Activated T-cell treated with anti-CD3 and anti-CD28 coated beads, Interleukin-2, amount 50 U/mL, for 72 hours (primary cell): ENCODE results near the gene LYG2. TPM values are rescaled to one million over a fixed set of nuclear protein-coding genes. Genes with fewer than 3 reads are reported as not detected.
"Not testable (repeated sequence)": the region's sequence is repeated elsewhere in the genome, so short reads cannot be mapped to it uniquely, and the experiment has no call there.

Source experiments
- ATAC-seq, 2 donors: fragments of 150-1000 bp; cut with Tn5 transposase; replicated peaks in 1 of 2; 2 replicates each; pipeline ENCODE4 v1.10.0; 2021; ENCODE audit warnings: moderate library complexity in 2 of 2, mild to moderate bottlenecking in 1 of 2
- DNase-seq, 2 donors: peaks; one replicate each; pipeline ENCODE4 v3.0.0; 2021 to 2022; ENCODE audit warnings: mixed read lengths in 1 of 2
- H3K27ac Mint-ChIP-seq: one replicate; pipeline ENCODE4 v1.8.0; 2022; ENCODE audit warnings: mild to moderate bottlenecking, moderate library complexity, mixed read lengths
- H3K27me3 Mint-ChIP-seq: one replicate; pipeline ENCODE4 v1.8.0; 2022; ENCODE audit warnings: low read depth, mixed read lengths
- H3K36me3 Mint-ChIP-seq, 2 donors: one replicate each; pipeline ENCODE4 v1.8.0; 2022; ENCODE audit warnings: mixed read lengths in 2 of 2, mild to moderate bottlenecking in 1 of 2; ENCODE audit not compliant: insufficient read depth in 2 of 2
- H3K4me1 Mint-ChIP-seq: one replicate; pipeline ENCODE4 v1.8.0; 2022; ENCODE audit warnings: low read depth, mixed read lengths
- H3K4me3 Mint-ChIP-seq, 2 donors: one replicate each; pipeline ENCODE4 v1.8.0; 2022; ENCODE audit warnings: mild to moderate bottlenecking in 2 of 2, mixed read lengths in 2 of 2, moderate library complexity in 2 of 2
- H3K9me3 Mint-ChIP-seq, 2 donors: one replicate each; pipeline ENCODE4 v1.8.0; 2022; ENCODE audit warnings: mixed read lengths in 2 of 2
- total RNA-seq, 2 donors: library from RNA; stranded (reverse); gene quantifications; one replicate each; pipeline ENCODE4 v1.2.3, GENCODE V29; 2022

The LYG2 gene
- total RNA-seq, 2 donors from 2014 or later, result not detected

- Mint-ChIP-seq H3K4me3 (no peak overlapping the region), H3K36me3 (peaks cover 1 to 2% of the 10 kb centered on the region in 2 donors), H3K9me3 (peaks cover 0 to 2% of the 10 kb centered on the region in 2 donors), H3K27ac (no peak overlapping the region), H3K27me3 (no peaks in the 10 kb centered on the region), H3K4me1 (no peaks in the 10 kb centered on the region)
- ATAC-seq (no peak), DNase-seq (no peak)
Measured at GRCh38 chr2:99249951-99250350, 5.5 kb downstream of the LYG2 start.

- Mint-ChIP-seq H3K27ac (no peak overlapping the region), H3K4me1 (no peaks in the 10 kb centered on the region), H3K9me3 (no peaks in the 10 kb centered on the region), H3K36me3 (peaks cover 1 to 2% of the 10 kb centered on the region in 2 donors), H3K4me3 (no peak overlapping the region), H3K27me3 (no peaks in the 10 kb centered on the region)
- no peak for ATAC-seq
- DNase-seq, result no peak
Measured at GRCh38 chr2:99242151-99242550, 13.3 kb downstream of the LYG2 start.

GRCh38 chr2:99240431-99240830, 15.0 kb downstream of the LYG2 start:
- no peak overlapping the region for H3K4me3 Mint-ChIP-seq
- H3K4me1 Mint-ChIP-seq, result no peaks in the 10 kb centered on the region
- H3K27ac Mint-ChIP-seq, result no peak overlapping the region

DNA sequence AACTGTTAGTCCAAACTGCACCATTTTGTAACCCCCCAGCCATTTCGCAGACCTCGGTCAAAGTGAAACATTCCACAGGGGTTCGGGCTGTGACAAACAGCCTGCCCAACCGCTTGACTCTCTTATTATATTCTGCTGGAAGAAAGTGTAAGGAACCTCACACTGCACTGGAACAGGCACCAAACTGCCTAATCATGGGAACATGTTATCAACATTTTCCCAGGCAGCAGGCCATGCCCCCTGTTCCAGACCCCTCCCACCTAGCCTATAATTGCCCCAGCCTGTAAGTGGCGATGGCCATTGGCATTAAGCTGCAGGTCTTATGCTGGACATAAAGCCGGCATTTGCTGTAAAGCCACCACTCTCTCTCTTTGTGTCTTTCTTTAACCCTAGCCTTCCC, 16.9 kb downstream of the LYG2 start:
- H3K4me3 Mint-ChIP-seq, result no peak overlapping the region
- no peak overlapping the region for H3K27ac Mint-ChIP-seq
- ATAC-seq, result no peak

More at GRCh38 chr2:99240431-99240830, 15.0 kb downstream of the LYG2 start:
- no peak for DNase-seq
- no peaks in the 10 kb centered on the region for H3K36me3 Mint-ChIP-seq
- ATAC-seq, result no peak
- no peaks in the 10 kb centered on the region for H3K27me3 Mint-ChIP-seq
- no peaks in the 10 kb centered on the region for H3K9me3 Mint-ChIP-seq

DNA sequence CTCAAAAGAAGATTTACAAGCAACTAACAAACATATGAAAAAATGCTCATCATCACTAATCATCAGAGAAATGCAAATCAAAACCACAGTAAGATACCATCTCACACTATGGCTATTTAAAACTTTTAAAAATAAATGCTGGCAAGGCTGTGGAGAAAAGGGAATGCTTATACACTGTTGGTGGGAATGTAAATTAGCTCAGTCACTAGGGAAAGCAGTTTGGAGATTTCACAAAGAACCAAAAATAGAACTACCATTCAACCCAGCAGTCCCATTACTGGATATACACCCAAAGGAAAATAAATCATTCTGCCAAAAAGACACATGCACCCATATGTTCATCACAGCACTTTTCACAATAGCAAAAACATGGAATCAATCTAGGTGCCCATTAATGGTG, 22.3 kb downstream of the LYG2 start:
- not testable (repeated sequence) for H3K4me1 Mint-ChIP-seq, H3K4me3 Mint-ChIP-seq, ATAC-seq, DNase-seq, H3K36me3 Mint-ChIP-seq, H3K27me3 Mint-ChIP-seq, H3K27ac Mint-ChIP-seq
- peaks cover 11 to 15% of the 10 kb centered on the region in 2 donors for H3K9me3 Mint-ChIP-seq

More for the DNA sequence above, 16.9 kb downstream of the LYG2 start:
- Mint-ChIP-seq H3K36me3 (no peaks in the 10 kb centered on the region), H3K9me3 (peaks cover 0 to 3% of the 10 kb centered on the region in 2 donors), H3K27me3 (no peaks in the 10 kb centered on the region), H3K4me1 (no peaks in the 10 kb centered on the region)
- DNase-seq, result no peak

- H3K4me3 Mint-ChIP-seq, result no peak overlapping the region
- no peaks in the 10 kb centered on the region for H3K4me1 Mint-ChIP-seq
- no peak for ATAC-seq
Measured at GRCh38 chr2:99217929-99218501, 37.5 kb downstream of the LYG2 start.

DNA sequence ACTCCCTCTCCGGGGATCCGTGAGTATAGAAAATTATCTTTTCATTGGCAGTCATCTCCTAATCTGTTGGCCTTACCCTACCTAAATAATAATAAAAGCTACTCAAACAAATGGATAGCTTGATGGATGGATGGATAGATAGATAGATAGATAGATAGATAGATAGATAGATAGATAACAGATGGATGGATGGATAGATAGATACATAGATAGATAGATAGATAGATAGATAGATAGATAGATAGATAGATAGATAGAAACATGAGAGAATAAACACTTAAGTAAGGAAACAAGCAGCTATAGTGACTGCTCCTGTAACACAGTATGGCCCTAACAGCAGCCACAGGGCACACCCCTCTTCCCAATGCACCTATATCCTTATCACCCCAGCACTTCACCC, 39.4 kb downstream of the LYG2 start:
- ATAC-seq (no peak), DNase-seq (no peak)
- H3K27me3 Mint-ChIP-seq, result no peaks in the 10 kb centered on the region
- no peaks in the 10 kb centered on the region for H3K9me3 Mint-ChIP-seq
- H3K36me3 Mint-ChIP-seq, result peaks cover 0 to 4% of the 10 kb centered on the region in 2 donors
- H3K4me1 Mint-ChIP-seq, result no peaks in the 10 kb centered on the region
- no peak overlapping the region for H3K4me3 Mint-ChIP-seq
- no peak overlapping the region for H3K27ac Mint-ChIP-seq

More at GRCh38 chr2:99217929-99218501, 37.5 kb downstream of the LYG2 start:
- no peaks in the 10 kb centered on the region for H3K9me3 Mint-ChIP-seq
- peaks cover 0 to 4% of the 10 kb centered on the region in 2 donors for H3K36me3 Mint-ChIP-seq
- DNase-seq, result no peak
- no peaks in the 10 kb centered on the region for H3K27me3 Mint-ChIP-seq
- H3K27ac Mint-ChIP-seq, result no peak overlapping the region

- Mint-ChIP-seq H3K27ac (no peak overlapping the region), H3K36me3 (peaks cover 2 to 15% of the 10 kb centered on the region in 2 donors), H3K27me3 (no peaks in the 10 kb centered on the region), H3K9me3 (peaks cover 0 to 2% of the 10 kb centered on the region in 2 donors), H3K4me3 (no peak overlapping the region), H3K4me1 (no peaks in the 10 kb centered on the region)
- DNase-seq (no peak), ATAC-seq (no peak)
Measured at GRCh38 chr2:99205491-99205890, 50.0 kb downstream of the LYG2 start.

GRCh38 chr2:99201959-99202678, 53.3 kb downstream of the LYG2 start:
- H3K4me1 Mint-ChIP-seq, result no peaks in the 10 kb centered on the region
- peaks cover 0 to 8% of the 10 kb centered on the region in 2 donors for H3K36me3 Mint-ChIP-seq
- no peak overlapping the region for H3K27ac Mint-ChIP-seq
- H3K27me3 Mint-ChIP-seq, result no peaks in the 10 kb centered on the region
- DNase-seq, result no peak
- H3K4me3 Mint-ChIP-seq, result no peak overlapping the region
- no peak for ATAC-seq
- peaks cover 0 to 2% of the 10 kb centered on the region in 2 donors for H3K9me3 Mint-ChIP-seq

DNA sequence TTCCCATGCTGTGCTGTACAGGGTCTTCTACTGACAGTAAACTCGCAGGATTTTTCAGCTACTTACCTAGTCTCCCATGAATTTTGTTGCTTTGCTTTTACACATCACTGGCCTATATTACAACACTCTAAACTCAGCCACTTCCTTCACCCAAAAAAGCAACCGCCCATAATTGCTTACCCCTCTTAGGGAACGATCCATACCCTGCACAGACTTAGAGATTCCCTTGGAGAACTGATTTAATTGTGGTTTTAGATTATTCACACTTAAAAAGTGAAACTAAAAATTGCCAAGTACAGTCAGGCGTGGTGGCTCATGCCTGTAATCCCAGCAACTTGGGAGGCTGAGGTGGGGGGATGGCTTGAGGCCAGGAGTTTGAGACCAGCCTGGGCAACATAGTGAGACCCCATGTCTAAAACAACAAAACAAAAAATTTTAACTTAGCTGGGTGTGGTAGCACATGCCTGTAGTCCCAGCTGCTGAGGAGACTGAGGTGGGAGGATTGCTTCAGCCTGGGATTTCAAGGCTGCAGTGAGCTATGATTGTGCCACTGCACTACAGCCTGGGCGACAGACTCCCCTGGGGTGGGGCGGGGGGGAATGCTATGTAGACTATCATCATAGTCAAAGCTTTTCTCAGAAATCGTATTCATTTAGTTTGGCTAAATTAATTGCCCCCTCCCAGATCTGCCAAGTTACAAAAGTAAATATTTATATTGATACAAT, 55.2 kb downstream of the LYG2 start:
- Mint-ChIP-seq H3K36me3 (peaks cover 0 to 2% of the 10 kb centered on the region in 2 donors), H3K27ac (no peak overlapping the region)
- no peak for DNase-seq

GRCh38 chr2:99198103-99198841, 57.2 kb downstream of the LYG2 start:
- ATAC-seq, result no peak
- Mint-ChIP-seq H3K36me3 (peaks cover 3% of the 10 kb centered on the region in 2 donors), H3K9me3 (no peaks in the 10 kb centered on the region), H3K27ac (no peak overlapping the region), H3K4me3 (no peak overlapping the region), H3K4me1 (no peaks in the 10 kb centered on the region), H3K27me3 (no peaks in the 10 kb centered on the region)
- no peak for DNase-seq

More for the DNA sequence above, 55.2 kb downstream of the LYG2 start:
- no peaks in the 10 kb centered on the region for H3K4me1 Mint-ChIP-seq
- ATAC-seq, result no peak
- no peaks in the 10 kb centered on the region for H3K27me3 Mint-ChIP-seq
- no peak overlapping the region for H3K4me3 Mint-ChIP-seq
- H3K9me3 Mint-ChIP-seq, result no peaks in the 10 kb centered on the region

- Mint-ChIP-seq H3K4me1 (peaks cover 11% of the 10 kb centered on the region), H3K36me3 (peaks cover 11 to 30% of the 10 kb centered on the region in 2 donors)
- not testable (repeated sequence) for ATAC-seq, H3K27ac Mint-ChIP-seq, H3K27me3 Mint-ChIP-seq, DNase-seq, H3K4me3 Mint-ChIP-seq, H3K9me3 Mint-ChIP-seq
Measured at GRCh38 chr2:99192364-99192763, 63.1 kb downstream of the LYG2 start.
